Memory B cell (primary cell): ENCODE data around the gene AHSG.

Experiments
- ATAC-seq: fragments of 150-1000 bp; cut with Tn5 transposase; 2 replicates; pipeline ENCODE4 v1.10.0; 2021; ENCODE audit warnings: low read depth, mild to moderate bottlenecking, moderate library complexity
- DNase-seq, 2 donors: peaks; one replicate each; pipeline ENCODE4 v3.0.0; 2022; ENCODE audit warnings: low spot score in 2 of 2
- H3K27ac Mint-ChIP-seq: one replicate; pipeline ENCODE4 v1.8.0; 2022; ENCODE audit warnings: mild to moderate bottlenecking, moderate library complexity, mixed read lengths
- H3K27me3 Mint-ChIP-seq: one replicate; pipeline ENCODE4 v1.8.0; 2022; ENCODE audit warnings: mixed read lengths
- H3K36me3 Mint-ChIP-seq: one replicate; pipeline ENCODE4 v1.8.0; 2022; ENCODE audit warnings: mild to moderate bottlenecking, mixed read lengths
- H3K4me1 Mint-ChIP-seq: one replicate; pipeline ENCODE4 v1.8.0; 2022; ENCODE audit warnings: mixed read lengths
- H3K4me3 Mint-ChIP-seq: one replicate; pipeline ENCODE4 v1.8.0; 2022; ENCODE audit warnings: mild to moderate bottlenecking, moderate library complexity, mixed read lengths
- H3K9me3 Mint-ChIP-seq: one replicate; pipeline ENCODE4 v1.8.0; 2022; ENCODE audit warnings: mixed read lengths

AHSG gene

GRCh38 chr3:186599785-186600166 is 13.1 kb upstream of the AHSG start:
- no peaks in the 10 kb centered on the region for H3K9me3 Mint-ChIP-seq
- peaks cover 8% of the 10 kb centered on the region for H3K27me3 Mint-ChIP-seq
- H3K4me3 Mint-ChIP-seq: no peak overlapping the region

GRCh38 chr3:186600896-186601295 is 12.0 kb upstream of the AHSG start:
- H3K27ac Mint-ChIP-seq: no peak overlapping the region
- DNase-seq (no peak), ATAC-seq (no peak)
- H3K4me1 Mint-ChIP-seq: peaks cover 2% of the 10 kb centered on the region
- no peaks in the 10 kb centered on the region for H3K36me3 Mint-ChIP-seq
- no peaks in the 10 kb centered on the region for H3K9me3 Mint-ChIP-seq
- H3K4me3 Mint-ChIP-seq: no peak overlapping the region
- H3K27me3 Mint-ChIP-seq: peaks cover 9% of the 10 kb centered on the region

More at GRCh38 chr3:186599785-186600166, 13.1 kb upstream of the AHSG start:
- DNase-seq (no peak), ATAC-seq (no peak)
- no peaks in the 10 kb centered on the region for H3K36me3 Mint-ChIP-seq
- peaks cover 2% of the 10 kb centered on the region for H3K4me1 Mint-ChIP-seq
- H3K27ac Mint-ChIP-seq: no peak overlapping the region

GRCh38 chr3:186603159-186603558 is 9.7 kb upstream of the AHSG start:
- H3K4me1 Mint-ChIP-seq: peaks cover 2% of the 10 kb centered on the region
- DNase-seq: no peak
- peaks cover 5% of the 10 kb centered on the region for H3K27me3 Mint-ChIP-seq
- no peak overlapping the region for H3K4me3 Mint-ChIP-seq
- no peaks in the 10 kb centered on the region for H3K9me3 Mint-ChIP-seq
- H3K36me3 Mint-ChIP-seq: no peaks in the 10 kb centered on the region
- no peak overlapping the region for H3K27ac Mint-ChIP-seq
- no peak for ATAC-seq

GRCh38 chr3:186605078-186605477 is 7.8 kb upstream of the AHSG start:
- Mint-ChIP-seq H3K9me3 (no peaks in the 10 kb centered on the region), H3K27me3 (peaks cover 5% of the 10 kb centered on the region), H3K4me3 (no peak overlapping the region), H3K27ac (no peak overlapping the region), H3K4me1 (peaks cover 2% of the 10 kb centered on the region), H3K36me3 (no peaks in the 10 kb centered on the region)
- ATAC-seq: no peak
- DNase-seq: no peak

GRCh38 chr3:186605561-186606545 is 7.0 kb upstream of the AHSG start:
- Mint-ChIP-seq H3K4me1 (peaks cover 2% of the 10 kb centered on the region), H3K4me3 (no peak overlapping the region), H3K27ac (no peak overlapping the region), H3K27me3 (peaks cover 5% of the 10 kb centered on the region), H3K9me3 (no peaks in the 10 kb centered on the region), H3K36me3 (no peaks in the 10 kb centered on the region)
- ATAC-seq (no peak), DNase-seq (no peak)

- ATAC-seq: no peak
- no peak for DNase-seq
- Mint-ChIP-seq H3K9me3 (no peaks in the 10 kb centered on the region), H3K4me3 (no peak overlapping the region), H3K27me3 (peaks cover 11% of the 10 kb centered on the region), H3K36me3 (no peaks in the 10 kb centered on the region), H3K4me1 (no peaks in the 10 kb centered on the region), H3K27ac (no peak overlapping the region)
These were observed 4.1 kb upstream of the AHSG start for GRCh38 chr3:186608624-186609215.

- Mint-ChIP-seq H3K4me3 (no peak overlapping the region), H3K4me1 (peaks cover 1% of the 10 kb centered on the region), H3K36me3 (no peaks in the 10 kb centered on the region), H3K9me3 (no peaks in the 10 kb centered on the region), H3K27ac (no peak overlapping the region), H3K27me3 (peaks cover 9% of the 10 kb centered on the region)
- no peak for DNase-seq
- no peak for ATAC-seq
These were observed 3.5 kb upstream of the AHSG start for GRCh38 chr3:186609247-186609868.

GRCh38 chr3:186612065-186612464 is 795 bp upstream of the AHSG start:
- ATAC-seq (no peak), DNase-seq (no peak)
- Mint-ChIP-seq H3K9me3 (no peaks in the 10 kb centered on the region), H3K4me3 (no peak overlapping the region), H3K27ac (no peak overlapping the region), H3K36me3 (no peaks in the 10 kb centered on the region), H3K4me1 (peaks cover 9% of the 10 kb centered on the region), H3K27me3 (peaks cover 9% of the 10 kb centered on the region)

- Mint-ChIP-seq H3K27me3 (peaks cover 14% of the 10 kb centered on the region), H3K4me1 (peaks cover 11% of the 10 kb centered on the region), H3K36me3 (no peaks in the 10 kb centered on the region), H3K4me3 (no peak overlapping the region), H3K9me3 (no peaks in the 10 kb centered on the region), H3K27ac (no peak overlapping the region)
- no peak for DNase-seq
- ATAC-seq: no peak
These were observed 891 bp downstream of the AHSG start for GRCh38 chr3:186613637-186614265.

GRCh38 chr3:186614266-186614596 is 1.4 kb downstream of the AHSG start:
- DNase-seq: no peak
- peaks cover 11% of the 10 kb centered on the region for H3K4me1 Mint-ChIP-seq
- no peak for ATAC-seq
- peak overlapping the region; percentile 8 for H3K27ac Mint-ChIP-seq
- no peaks in the 10 kb centered on the region for H3K36me3 Mint-ChIP-seq
- H3K4me3 Mint-ChIP-seq: peak overlapping the region; percentile 54
- H3K27me3 Mint-ChIP-seq: peaks cover 14% of the 10 kb centered on the region
- no peaks in the 10 kb centered on the region for H3K9me3 Mint-ChIP-seq

- Mint-ChIP-seq H3K27me3 (peaks cover 14% of the 10 kb centered on the region), H3K9me3 (no peaks in the 10 kb centered on the region), H3K4me1 (peaks cover 11% of the 10 kb centered on the region), H3K36me3 (no peaks in the 10 kb centered on the region), H3K4me3 (peak overlapping the region; percentile 54), H3K27ac (peak overlapping the region; percentile 8)
- peak; percentile 79 to 80 for DNase-seq
- ATAC-seq: peak; percentile 59
These were observed 2.0 kb downstream of the AHSG start for GRCh38 chr3:186614597-186615483.

- Mint-ChIP-seq H3K36me3 (no peaks in the 10 kb centered on the region), H3K27me3 (peaks cover 14% of the 10 kb centered on the region), H3K4me1 (peaks cover 11% of the 10 kb centered on the region), H3K27ac (no peak overlapping the region), H3K9me3 (no peaks in the 10 kb centered on the region), H3K4me3 (no peak overlapping the region)
- ATAC-seq (no peak), DNase-seq (no peak)
These were observed 3.4 kb downstream of the AHSG start for GRCh38 chr3:186616299-186616617.
